HUES48 (cell line): ENCODE measurements around the gene KCNAB2.

ENCODE experiments used
- H3K27ac ChIP-seq: one replicate; pipeline ENCODE4 v1.7.0; 2013; ENCODE audit warnings: low read depth, low read length, inconsistent platforms
- H3K27me3 ChIP-seq: 2 replicates; pipeline ENCODE4 v1.6.1; 2013; ENCODE audit warnings: mild to moderate bottlenecking, low read length; ENCODE audit not compliant: control insufficient read depth, insufficient read depth
- H3K36me3 ChIP-seq: 2 replicates; pipeline ENCODE4 v1.6.1; 2013; ENCODE audit warnings: low read length; ENCODE audit not compliant: control insufficient read depth, insufficient read depth
- H3K4me1 ChIP-seq: 2 replicates; pipeline ENCODE4 v1.6.1; 2013; ENCODE audit warnings: mild to moderate bottlenecking, low read length; ENCODE audit not compliant: control insufficient read depth, insufficient read depth
- H3K4me3 ChIP-seq: 2 replicates; pipeline ENCODE4 v1.5.1; 2013; ENCODE audit warnings: mild to moderate bottlenecking, low read depth, low read length
- H3K9ac ChIP-seq: 2 replicates; pipeline ENCODE4 v1.6.1; 2013; ENCODE audit warnings: mild to moderate bottlenecking, low read depth, low read length, moderate library complexity
- H3K9me3 ChIP-seq: 2 replicates; pipeline ENCODE4 v1.6.1; 2013; ENCODE audit warnings: low read length; ENCODE audit not compliant: control insufficient read depth, insufficient read depth

The KCNAB2 gene

GRCh38 chr1:6116137-6116536 is 70.4 kb downstream of the KCNAB2 start:
- no peak overlapping the region for H3K9ac ChIP-seq
- H3K4me1 ChIP-seq: no peaks in the 10 kb centered on the region
- no peak overlapping the region for H3K27ac ChIP-seq
- H3K27me3 ChIP-seq: no peaks in the 10 kb centered on the region
- H3K4me3 ChIP-seq: no peak overlapping the region
- H3K9me3 ChIP-seq: peaks cover 5% of the 10 kb centered on the region; the same call in 1 of the 2 replicates
- H3K36me3 ChIP-seq: no peaks in the 10 kb centered on the region

DNA sequence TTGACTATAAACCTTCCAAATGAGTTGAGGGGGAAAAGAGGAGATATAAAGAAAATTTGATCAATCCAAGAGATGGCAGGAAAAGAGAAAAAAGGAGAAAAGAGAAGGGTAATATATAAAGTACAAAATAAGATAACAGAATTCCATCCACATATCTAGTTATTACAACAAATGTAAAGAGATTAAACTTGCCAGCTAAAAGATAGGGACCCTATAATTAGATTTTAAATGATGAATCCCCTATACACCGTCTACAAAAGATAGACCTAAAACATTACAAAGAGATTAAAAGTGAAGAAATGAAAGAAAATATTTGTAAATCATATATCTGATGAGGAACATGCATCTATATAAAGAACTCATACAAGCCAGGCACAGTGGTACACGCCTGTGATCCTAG is 71.4 kb downstream of the KCNAB2 start:
- Histone ChIP-seq H3K27ac (no peak overlapping the region), H3K9ac (no peak overlapping the region), H3K4me1 (no peaks in the 10 kb centered on the region), H3K27me3 (no peaks in the 10 kb centered on the region), H3K9me3 (peaks cover 5% of the 10 kb centered on the region; the same call in 1 of the 2 replicates), H3K36me3 (no peaks in the 10 kb centered on the region), H3K4me3 (no peak overlapping the region)

GRCh38 chr1:6117624-6118023 is 71.9 kb downstream of the KCNAB2 start:
- H3K9ac ChIP-seq: no peak overlapping the region
- no peak overlapping the region for H3K27ac ChIP-seq
- H3K27me3 ChIP-seq: no peaks in the 10 kb centered on the region
- peaks cover 5% of the 10 kb centered on the region; the same call in 1 of the 2 replicates for H3K9me3 ChIP-seq
- H3K36me3 ChIP-seq: no peaks in the 10 kb centered on the region
- no peak overlapping the region for H3K4me3 ChIP-seq
- no peaks in the 10 kb centered on the region for H3K4me1 ChIP-seq

GRCh38 chr1:6118415-6118814 is 72.7 kb downstream of the KCNAB2 start:
- H3K9me3 ChIP-seq: peaks cover 5% of the 10 kb centered on the region; the same call in 1 of the 2 replicates

GRCh38 chr1:6121021-6121421 is 75.3 kb downstream of the KCNAB2 start:
- no peaks in the 10 kb centered on the region for H3K27me3 ChIP-seq
- H3K9ac ChIP-seq: no peak overlapping the region
- no peaks in the 10 kb centered on the region for H3K36me3 ChIP-seq
- H3K4me3 ChIP-seq: no peak overlapping the region
- H3K9me3 ChIP-seq: peaks cover 5% of the 10 kb centered on the region; the same call in 1 of the 2 replicates
- no peak overlapping the region for H3K27ac ChIP-seq
- H3K4me1 ChIP-seq: no peaks in the 10 kb centered on the region

More at GRCh38 chr1:6118415-6118814, 72.7 kb downstream of the KCNAB2 start:
- H3K4me1 ChIP-seq: no peaks in the 10 kb centered on the region
- H3K27ac ChIP-seq: no peak overlapping the region
- no peak overlapping the region for H3K9ac ChIP-seq
- no peak overlapping the region for H3K4me3 ChIP-seq
- H3K36me3 ChIP-seq: no peaks in the 10 kb centered on the region
- H3K27me3 ChIP-seq: no peaks in the 10 kb centered on the region

DNA sequence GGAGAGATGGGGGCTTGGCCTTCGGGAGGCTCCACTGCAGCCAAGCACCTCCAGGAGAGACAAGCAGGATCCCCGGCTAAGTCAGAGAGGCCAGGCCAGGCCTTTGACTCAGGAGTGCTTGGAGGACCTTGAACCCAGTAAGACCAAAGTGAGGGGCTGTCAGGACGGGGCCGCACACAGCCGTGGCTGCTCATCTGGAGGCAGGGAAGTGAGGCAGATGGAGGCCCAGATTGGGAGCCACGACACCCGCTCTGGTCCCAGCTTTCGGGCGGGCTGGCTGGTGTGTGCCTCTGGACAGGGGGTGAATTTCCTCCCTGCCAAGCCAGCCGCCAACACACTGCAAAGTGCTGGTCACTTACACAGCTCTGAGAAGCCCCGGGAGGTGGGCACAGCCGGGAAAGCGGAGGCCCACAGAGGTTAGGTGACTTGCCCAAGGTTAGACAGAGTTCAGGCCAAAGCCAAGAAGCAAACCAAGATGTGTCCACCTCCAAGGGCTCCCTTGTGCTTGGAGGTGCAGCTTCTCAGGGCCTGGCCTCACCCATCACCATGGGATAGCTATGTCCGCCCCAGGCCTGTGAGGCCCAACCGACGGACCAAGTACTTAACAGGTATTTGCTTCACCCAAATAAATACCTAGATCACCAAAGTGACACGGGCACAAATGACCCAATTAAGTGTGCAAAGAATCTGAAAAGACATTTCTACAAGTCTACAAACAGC is 76.1 kb downstream of the KCNAB2 start:
- H3K4me1 ChIP-seq: no peaks in the 10 kb centered on the region

DNA sequence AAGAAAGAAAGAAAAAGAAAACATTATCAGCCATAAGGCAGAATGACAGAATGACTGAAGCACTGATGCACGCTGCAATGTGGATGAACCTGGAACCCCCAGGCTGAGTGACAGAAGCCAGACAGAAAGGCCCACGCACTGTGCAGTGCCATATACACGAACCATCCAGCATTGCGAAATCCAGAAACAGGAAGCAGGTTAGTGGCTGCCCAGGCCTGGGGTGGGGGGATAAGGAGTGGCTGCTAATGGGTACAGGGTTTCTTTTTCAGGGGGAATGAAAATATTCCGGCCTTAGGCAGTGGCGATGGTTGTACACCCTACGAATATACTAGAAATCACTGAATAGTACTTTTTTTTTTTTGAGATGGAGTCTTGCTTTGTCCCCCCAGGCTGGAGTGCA is 77.4 kb downstream of the KCNAB2 start:
- Histone ChIP-seq H3K9me3 (no peaks in the 10 kb centered on the region), H3K27me3 (peaks cover 2% of the 10 kb centered on the region), H3K4me3 (no peak overlapping the region), H3K36me3 (no peaks in the 10 kb centered on the region), H3K27ac (no peak overlapping the region), H3K9ac (no peak overlapping the region), H3K4me1 (peaks cover under 1% of the 10 kb centered on the region; the same call in 1 of the 2 replicates)

More for the DNA sequence above, 76.1 kb downstream of the KCNAB2 start:
- Histone ChIP-seq H3K9ac (no peak overlapping the region), H3K9me3 (peaks cover 5% of the 10 kb centered on the region; the same call in 1 of the 2 replicates), H3K4me3 (no peak overlapping the region), H3K27ac (no peak overlapping the region), H3K27me3 (no peaks in the 10 kb centered on the region), H3K36me3 (no peaks in the 10 kb centered on the region)

GRCh38 chr1:6123816-6124215 is 78.1 kb downstream of the KCNAB2 start:
- Histone ChIP-seq H3K36me3 (no peaks in the 10 kb centered on the region), H3K27ac (no peak overlapping the region), H3K9ac (no peak overlapping the region), H3K4me1 (peaks cover 2% of the 10 kb centered on the region; the same call in 1 of the 2 replicates), H3K27me3 (peaks cover 8% of the 10 kb centered on the region), H3K4me3 (no peak overlapping the region), H3K9me3 (no peaks in the 10 kb centered on the region)

- Histone ChIP-seq H3K4me3 (no peak overlapping the region), H3K27ac (no peak overlapping the region), H3K9me3 (no peaks in the 10 kb centered on the region), H3K36me3 (no peaks in the 10 kb centered on the region), H3K4me1 (peaks cover 2% of the 10 kb centered on the region; the same call in 1 of the 2 replicates), H3K9ac (no peak overlapping the region), H3K27me3 (peaks cover 8% of the 10 kb centered on the region)
Observed at GRCh38 chr1:6124341-6124740, 78.7 kb downstream of the KCNAB2 start.

GRCh38 chr1:6124746-6125365 is 79.2 kb downstream of the KCNAB2 start:
- peaks cover 8% of the 10 kb centered on the region for H3K27me3 ChIP-seq
- H3K4me3 ChIP-seq: no peak overlapping the region
- no peaks in the 10 kb centered on the region for H3K9me3 ChIP-seq
- no peaks in the 10 kb centered on the region for H3K36me3 ChIP-seq
- H3K4me1 ChIP-seq: peaks cover 2% of the 10 kb centered on the region; the same call in 1 of the 2 replicates
- no peak overlapping the region for H3K27ac ChIP-seq
- H3K9ac ChIP-seq: no peak overlapping the region

DNA sequence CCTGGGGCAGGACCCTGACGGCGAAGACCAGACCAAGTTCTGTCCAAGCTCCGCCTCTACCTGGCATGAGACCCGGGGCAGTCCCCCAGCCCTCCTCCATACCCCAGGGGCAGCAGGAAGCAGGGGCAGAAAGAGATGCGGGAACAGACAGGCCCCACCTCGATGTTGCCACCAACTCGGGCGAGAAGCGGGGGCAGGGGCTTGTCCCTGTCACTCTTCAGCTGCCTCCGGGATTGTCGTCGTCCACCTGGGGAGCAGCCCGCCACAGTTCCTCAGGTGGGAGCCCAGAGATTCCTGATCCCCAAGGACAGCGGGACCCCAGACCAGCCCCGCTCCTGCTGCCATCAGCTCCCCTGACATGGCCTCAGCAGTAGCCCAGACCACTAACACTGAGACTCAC is 79.7 kb downstream of the KCNAB2 start:
- peaks cover 2% of the 10 kb centered on the region; the same call in 1 of the 2 replicates for H3K4me1 ChIP-seq

More for the DNA sequence above, 79.7 kb downstream of the KCNAB2 start:
- no peaks in the 10 kb centered on the region for H3K9me3 ChIP-seq
- peaks cover 8% of the 10 kb centered on the region for H3K27me3 ChIP-seq
- H3K36me3 ChIP-seq: no peaks in the 10 kb centered on the region
- no peak overlapping the region for H3K4me3 ChIP-seq
- H3K27ac ChIP-seq: no peak overlapping the region
- no peak overlapping the region for H3K9ac ChIP-seq
